RWPE2 (cell line): Measurements from ENCODE around the gene DGKQ.
"Not testable (repeated sequence)": the region's sequence is repeated elsewhere in the genome, so short reads cannot be mapped to it uniquely, and the experiment has no call there.

Experiments
- ATAC-seq: fragments of 200-7000 bp; cut with Tn5 transposase; 3 replicates; pipeline ENCODE4 v1.9.1; 2021; ENCODE audit warnings: low read depth
- DNase-seq: peaks from one replicate; pipeline ENCODE4 v3.0.0-alpha.2; 2020; ENCODE audit warnings: low spot score
- H3K27ac ChIP-seq: fragments of 450-650 bp; 2 replicates; pipeline ENCODE4 v1.5.1; 2017; ENCODE audit warnings: mild to moderate bottlenecking; ENCODE audit not compliant: poor library complexity, severe bottlenecking
- H3K27me3 ChIP-seq: fragments of 250-450 bp; sonication (Bioruptor Pico); 2 replicates; pipeline ENCODE4 v1.5.1; 2021; ENCODE audit warnings: mild to moderate bottlenecking, moderate library complexity; ENCODE audit not compliant: insufficient read depth, poor library complexity, severe bottlenecking
- H3K36me3 ChIP-seq: fragments of 250-450 bp; sonication (Bioruptor Pico); 2 replicates; pipeline ENCODE4 v1.5.1; 2020; ENCODE audit warnings: low read depth, mild to moderate bottlenecking, moderate library complexity
- H3K4me1 ChIP-seq: fragments of 250-450 bp; sonication (Bioruptor Pico); 2 replicates; pipeline ENCODE4 v1.5.1; 2021; ENCODE audit warnings: mild to moderate bottlenecking, moderate library complexity; ENCODE audit not compliant: insufficient read depth, poor library complexity, severe bottlenecking
- H3K4me3 ChIP-seq: fragments of 250-450 bp; sonication (Bioruptor Pico); 2 replicates; pipeline ENCODE4 v1.5.1; 2021; ENCODE audit warnings: mild to moderate bottlenecking, moderate library complexity; ENCODE audit not compliant: severe bottlenecking
- H3K9me3 ChIP-seq: fragments of 250-450 bp; sonication (Bioruptor Pico); 2 replicates; pipeline ENCODE4 v1.5.1; 2021; ENCODE audit warnings: mild to moderate bottlenecking, moderate library complexity; ENCODE audit not compliant: severe bottlenecking
- CTCF ChIP-seq: fragments of 450-650 bp; IDR thresholded peaks from one replicate; pipeline ENCODE4 v1.5.1; 2017; ENCODE audit warnings: mild to moderate bottlenecking, moderate library complexity; ENCODE audit not compliant: poor library complexity, severe bottlenecking

Gene DGKQ

GRCh38 chr4:925171-925570 lies 48.2 kb downstream of the DGKQ start:
- no peak overlapping the region for H3K27ac ChIP-seq
- peaks cover 3% of the 10 kb centered on the region for H3K4me1 ChIP-seq
- no peaks in the 10 kb centered on the region for H3K9me3 ChIP-seq
- no peak for ATAC-seq
- H3K27me3 ChIP-seq, result no peaks in the 10 kb centered on the region
- no peak for TF ChIP-seq CTCF
- H3K36me3 ChIP-seq, result no peaks in the 10 kb centered on the region
- no peak overlapping the region for H3K4me3 ChIP-seq
- DNase-seq, result no peak

- ATAC-seq (no peak), DNase-seq (no peak)
- Histone ChIP-seq H3K9me3 (no peaks in the 10 kb centered on the region), H3K4me1 (no peaks in the 10 kb centered on the region), H3K27ac (no peak overlapping the region), H3K36me3 (no peaks in the 10 kb centered on the region), H3K27me3 (no peaks in the 10 kb centered on the region), H3K4me3 (no peak overlapping the region)
- TF ChIP-seq CTCF, result no peak
Measured at GRCh38 chr4:924107-925096, 49.0 kb downstream of the DGKQ start.

- H3K4me3 ChIP-seq, result no peak overlapping the region
- no peak overlapping the region for H3K27ac ChIP-seq
- no peaks in the 10 kb centered on the region for H3K27me3 ChIP-seq
- DNase-seq (no peak), ATAC-seq (no peak)
- no peaks in the 10 kb centered on the region for H3K4me1 ChIP-seq
- no peaks in the 10 kb centered on the region for H3K36me3 ChIP-seq
- no peaks in the 10 kb centered on the region for H3K9me3 ChIP-seq
- TF ChIP-seq CTCF, result no peak
Measured at GRCh38 chr4:921830-922331, 51.5 kb downstream of the DGKQ start.

- H3K4me1 ChIP-seq, H3K27ac ChIP-seq, DNase-seq, H3K27me3 ChIP-seq, H3K36me3 ChIP-seq, H3K9me3 ChIP-seq, H3K4me3 ChIP-seq, ATAC-seq: not testable (repeated sequence)
Measured at GRCh38 chr4:919004-919680, 54.2 kb downstream of the DGKQ start.

GRCh38 chr4:918591-918990 lies 54.8 kb downstream of the DGKQ start:
- not testable (repeated sequence) for H3K9me3 ChIP-seq, H3K27ac ChIP-seq, H3K4me3 ChIP-seq, ATAC-seq, H3K27me3 ChIP-seq, DNase-seq, H3K36me3 ChIP-seq, H3K4me1 ChIP-seq
